ENCODE results near the gene FOSL1.

The FOSL1 gene

DNA sequence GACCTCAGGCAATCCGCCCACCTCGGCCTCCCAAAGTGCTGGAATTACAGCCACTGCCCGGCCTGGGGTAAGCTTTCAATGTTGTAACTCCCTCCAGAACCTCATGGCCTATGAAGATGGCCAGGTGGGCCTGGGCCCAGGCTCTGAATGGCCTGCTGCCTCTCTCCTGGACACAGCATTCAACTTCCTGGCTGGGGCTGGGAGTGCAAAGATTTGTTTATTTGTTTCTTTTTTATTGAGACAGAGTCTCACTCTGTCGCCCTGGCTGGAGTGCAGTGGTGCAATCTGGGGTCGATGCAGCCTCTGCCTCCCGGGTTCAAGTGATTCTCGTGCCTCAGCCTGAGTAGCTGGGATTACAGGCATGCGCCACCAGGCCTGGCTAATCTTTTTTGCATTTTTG is 44.6 kb upstream of the FOSL1 start:
- ChIA-PET POLR2A (no interaction called here), CTCF (interaction anchor here (1.2 to 3.2 kb wide), 2 partner anchors 23 to 60 kb away, joined by 3 to 17 read pairs; no protein-coding TSS in a partner anchor)
- TF ChIP-seq, protein P1, sequence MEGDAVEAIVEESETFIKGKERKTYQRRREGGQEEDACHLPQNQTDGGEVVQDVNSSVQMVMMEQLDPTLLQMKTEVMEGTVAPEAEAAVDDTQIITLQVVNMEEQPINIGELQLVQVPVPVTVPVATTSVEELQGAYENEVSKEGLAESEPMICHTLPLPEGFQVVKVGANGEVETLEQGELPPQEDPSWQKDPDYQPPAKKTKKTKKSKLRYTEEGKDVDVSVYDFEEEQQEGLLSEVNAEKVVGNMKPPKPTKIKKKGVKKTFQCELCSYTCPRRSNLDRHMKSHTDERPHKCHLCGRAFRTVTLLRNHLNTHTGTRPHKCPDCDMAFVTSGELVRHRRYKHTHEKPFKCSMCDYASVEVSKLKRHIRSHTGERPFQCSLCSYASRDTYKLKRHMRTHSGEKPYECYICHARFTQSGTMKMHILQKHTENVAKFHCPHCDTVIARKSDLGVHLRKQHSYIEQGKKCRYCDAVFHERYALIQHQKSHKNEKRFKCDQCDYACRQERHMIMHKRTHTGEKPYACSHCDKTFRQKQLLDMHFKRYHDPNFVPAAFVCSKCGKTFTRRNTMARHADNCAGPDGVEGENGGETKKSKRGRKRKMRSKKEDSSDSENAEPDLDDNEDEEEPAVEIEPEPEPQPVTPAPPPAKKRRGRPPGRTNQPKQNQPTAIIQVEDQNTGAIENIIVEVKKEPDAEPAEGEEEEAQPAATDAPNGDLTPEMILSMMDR (IDR thresholded peaks at IDR 0.05; ENCODE audit: insufficient read depth, low read length, missing control alignments): no peak
- DNase-seq (ENCODE audit: low read depth, low spot score): no peak
- no peak overlapping the region for H3K4me3 ChIP-seq (ENCODE audit: low read depth, low read length)

DNA sequence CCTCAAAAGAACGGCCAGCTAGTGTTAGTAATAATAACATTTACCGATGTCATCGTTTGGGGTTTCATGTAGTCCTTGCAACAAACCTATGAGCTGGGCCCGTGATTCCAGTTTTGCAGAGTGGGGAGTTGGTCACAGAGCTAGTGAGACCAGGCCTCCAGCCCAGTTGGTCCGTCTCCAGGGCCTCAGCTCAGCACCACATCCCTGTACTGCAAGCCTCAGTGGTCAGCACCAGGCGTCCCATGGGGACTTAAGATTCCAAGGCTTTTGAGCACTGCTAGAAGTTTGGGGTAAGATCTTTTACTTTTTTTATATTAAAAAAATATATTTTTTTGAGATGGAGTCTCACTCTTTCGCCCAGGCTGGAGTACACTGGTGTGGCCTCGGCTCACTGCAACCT is 44.0 kb upstream of the FOSL1 start:
- TF ChIP-seq, protein P1 (IDR thresholded peaks at IDR 0.05; ENCODE audit: insufficient read depth, low read length, missing control alignments): no peak
- ChIA-PET CTCF (interaction anchor here (1.2 to 3.2 kb wide), 4 partner anchors 12 to 59 kb away, joined by 3 to 17 read pairs (median 8); partner anchors contain the start of gene FIBP), POLR2A (no interaction called here)
- no peak overlapping the region for H3K4me3 ChIP-seq (ENCODE audit: low read depth, low read length)
- no peak for DNase-seq (ENCODE audit: low read depth, low spot score)

DNA sequence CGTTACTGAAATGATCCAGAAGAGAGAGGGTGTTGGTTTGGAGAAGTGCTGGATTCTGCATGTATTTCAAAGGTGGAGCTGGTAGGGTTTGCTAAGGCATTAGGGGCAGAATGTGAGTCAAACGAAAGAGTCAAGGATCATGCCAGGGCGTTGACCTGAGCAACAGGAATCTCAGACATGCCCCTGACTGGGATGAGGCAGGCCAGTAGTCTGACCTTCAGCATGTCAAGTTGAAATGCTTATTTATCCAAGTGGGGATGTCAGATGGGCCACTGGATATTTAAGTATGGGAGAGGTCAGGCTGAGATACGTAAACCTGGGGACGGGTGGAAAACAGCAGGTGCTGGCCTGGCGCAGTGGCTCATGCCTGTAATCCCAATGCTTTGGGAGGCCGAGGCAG is 42.3 kb upstream of the FOSL1 start:
- no peak overlapping the region for H3K4me3 ChIP-seq (ENCODE audit: low read depth, low read length)
- POLR2A ChIA-PET: interaction anchor here (0.9 to 1.2 kb wide), 2 partner anchors 25 to 84 kb away, joined by 3 to 4 read pairs; partner anchors contain the start of gene CFL1
- TF ChIP-seq, protein P1 (IDR thresholded peaks at IDR 0.05; ENCODE audit: insufficient read depth, low read length, missing control alignments): no peak
- CTCF ChIA-PET: interaction anchor here (1.1 to 3.2 kb wide), 5 partner anchors 10 to 126 kb away, joined by 3 to 17 read pairs (median 4); partner anchors contain the start of gene FIBP
- no peak for DNase-seq (ENCODE audit: low read depth, low spot score)

DNA sequence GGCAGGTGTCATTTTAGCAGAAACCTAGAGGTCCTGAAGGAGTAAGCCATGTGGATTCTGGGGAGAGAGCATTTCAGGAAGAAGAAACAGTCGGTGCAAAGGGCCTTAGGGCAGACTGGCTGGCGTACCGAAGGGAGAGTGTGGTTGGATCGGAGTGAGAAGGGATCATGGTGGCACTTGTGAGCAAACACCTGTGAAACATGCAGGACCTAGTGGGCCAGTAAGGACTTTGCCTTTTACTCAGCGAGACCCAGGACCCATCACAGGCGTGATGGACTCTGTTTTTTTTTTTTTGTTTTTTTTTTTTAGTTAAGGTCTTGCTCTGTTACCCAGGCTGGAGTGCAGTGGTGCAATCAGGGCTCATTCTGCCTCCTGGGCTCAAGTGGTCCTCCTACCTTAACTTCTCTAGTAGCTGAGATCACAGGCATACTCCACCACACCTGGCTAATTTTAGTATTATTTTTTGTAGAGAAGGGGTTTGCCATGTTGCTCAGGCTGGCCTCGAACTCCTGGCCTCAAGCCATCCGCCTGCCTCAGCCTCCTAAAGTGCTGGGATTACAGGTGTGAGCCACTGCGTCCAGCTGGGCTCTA is 41.6 kb upstream of the FOSL1 start:
- ChIA-PET POLR2A (interaction anchor here (0.9 kb wide), 1 partner anchor 84 kb away, joined by 4 read pairs; the partner anchor contains the start of gene CFL1), CTCF (interaction anchor here (1.1 to 3.2 kb wide), 4 partner anchors 53 to 127 kb away, joined by 3 to 17 read pairs (median 8); partner anchors contain the start of gene FIBP)
- no peak overlapping the region for H3K4me3 ChIP-seq (ENCODE audit: low read depth, low read length)
- TF ChIP-seq, protein P1 (IDR thresholded peaks at IDR 0.05; ENCODE audit: insufficient read depth, low read length, missing control alignments): no peak
- no peak for DNase-seq (ENCODE audit: low read depth, low spot score)

DNA sequence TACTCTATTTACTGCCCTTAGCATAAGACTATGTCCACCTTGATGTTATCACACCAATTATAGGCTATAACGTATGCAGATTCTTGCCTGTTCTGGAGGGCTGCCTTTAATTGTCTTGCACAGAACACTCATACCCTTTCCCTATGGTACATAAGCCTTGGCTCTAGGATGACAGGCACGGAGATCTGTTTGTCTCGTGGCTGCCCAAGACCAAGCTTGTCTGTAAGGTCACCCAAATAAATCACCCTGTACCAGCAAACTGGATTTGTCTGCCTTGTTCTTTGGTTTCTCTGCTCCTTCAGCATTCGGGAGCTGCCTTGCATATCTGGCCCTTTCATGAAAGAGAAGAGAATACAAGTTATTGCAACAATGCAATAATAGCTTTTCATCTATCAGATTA is 37.6 kb upstream of the FOSL1 start:
- POLR2A ChIA-PET: no interaction called here
- H3K4me3 ChIP-seq (ENCODE audit: low read depth, low read length): no peak overlapping the region
- DNase-seq (ENCODE audit: low read depth, low spot score): no peak
- TF ChIP-seq, protein P1 (IDR thresholded peaks at IDR 0.05; ENCODE audit: insufficient read depth, low read length, missing control alignments): no peak
- CTCF ChIA-PET: interaction anchor here (1.1 to 3.9 kb wide), 4 partner anchors 15 to 78 kb away, joined by 3 to 16 read pairs (median 4); no protein-coding TSS in a partner anchor

DNA sequence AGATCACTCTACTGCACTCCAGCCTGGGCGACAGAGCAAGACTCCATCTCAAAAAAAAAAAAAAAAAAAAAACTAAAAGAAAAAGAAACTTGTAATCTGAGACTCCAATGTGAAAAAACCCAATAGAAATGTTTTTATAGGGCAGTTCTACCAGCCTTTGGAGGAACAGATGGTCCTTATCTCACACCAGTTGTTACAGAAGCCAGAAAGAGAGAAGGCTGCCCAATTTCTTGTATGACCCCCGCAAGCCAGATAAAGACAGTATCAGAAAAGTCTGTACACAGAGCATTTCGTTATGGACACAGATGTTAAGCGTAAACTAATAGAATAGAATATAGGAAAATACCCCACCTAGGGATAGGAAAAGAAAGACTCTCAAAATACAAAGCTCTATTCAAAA is 33.8 kb upstream of the FOSL1 start:
- POLR2A ChIA-PET: interaction anchor here (0.7 kb wide), 1 partner anchor 23 kb away, joined by 4 read pairs; no protein-coding TSS in a partner anchor
- H3K4me3 ChIP-seq (ENCODE audit: low read depth, low read length): no peak overlapping the region
- DNase-seq (ENCODE audit: low read depth, low spot score): no peak
- TF ChIP-seq, protein P1 (IDR thresholded peaks at IDR 0.05; ENCODE audit: insufficient read depth, low read length, missing control alignments): no peak
- CTCF ChIA-PET: interaction anchor here (0.7 to 2.3 kb wide), 2 partner anchors 12 to 45 kb away, joined by 3 to 7 read pairs; partner anchors contain the start of gene FIBP
